GM23338 (cell line): ENCODE measurements around the gene TARBP2. TPM values are rescaled to one million over a fixed set of nuclear protein-coding genes. Genes with fewer than 3 reads are reported as not detected.

Experiments used
- ATAC-seq: fragments of 200-7000 bp; cut with Tn5 transposase; 3 replicates; pipeline ENCODE4 v1.9.1; 2020
- DNase-seq: peaks from one replicate; pipeline ENCODE4 v3.0.0-alpha.2; 2015; ENCODE audit warnings: low spot score
- H2AFZ ChIP-seq: fragments of 200-600 bp; sonication (generic); 2 replicates; pipeline ENCODE4 v1.8.0; 2016; ENCODE audit warnings: antibody characterized with exemption, mild to moderate bottlenecking, moderate library complexity
- H3F3A ChIP-seq: fragments of 200-600 bp; sonication (generic); replicated peaks from 2 replicates; pipeline ENCODE4 v1.8.0; 2017; ENCODE audit warnings: antibody characterized with exemption, mixed run types, low read depth
- H3K27ac ChIP-seq: fragments of 200-600 bp; sonication (generic); 2 replicates; pipeline ENCODE4 v1.6.1; 2016; ENCODE audit warnings: low read depth
- H3K27me3 ChIP-seq: fragments of 200-600 bp; sonication (generic); 2 replicates; pipeline ENCODE4 v1.8.0; 2016; ENCODE audit warnings: mild to moderate bottlenecking, mixed run types, moderate library complexity; ENCODE audit not compliant: insufficient read depth
- H3K36me3 ChIP-seq: fragments of 200-600 bp; sonication (generic); 2 replicates; pipeline ENCODE4 v1.8.0; 2016; ENCODE audit warnings: mild to moderate bottlenecking; ENCODE audit not compliant: insufficient read depth
- H3K4me1 ChIP-seq: fragments of 200-600 bp; sonication (generic); 2 replicates; pipeline ENCODE4 v1.8.0; 2016; ENCODE audit warnings: mild to moderate bottlenecking, moderate library complexity; ENCODE audit not compliant: insufficient read depth
- H3K4me2 ChIP-seq: fragments of 200-600 bp; sonication (generic); 2 replicates; pipeline ENCODE4 v1.7.1; 2017; ENCODE audit warnings: mixed run types
- H3K4me3 ChIP-seq: fragments of 200-600 bp; sonication (generic); 2 replicates; pipeline ENCODE4 v1.6.1; 2016; ENCODE audit warnings: mixed run types
- H3K79me2 ChIP-seq: fragments of 200-600 bp; sonication (generic); replicated peaks from 2 replicates; pipeline ENCODE4 v1.8.0; 2017; ENCODE audit warnings: mild to moderate bottlenecking; ENCODE audit not compliant: insufficient read depth
- H3K9me2 ChIP-seq: fragments of 200-600 bp; sonication (generic); 2 replicates; pipeline ENCODE4 v1.8.0; 2017; ENCODE audit not compliant: insufficient read depth
- H4K20me1 ChIP-seq: fragments of 200-600 bp; sonication (generic); replicated peaks from 2 replicates; pipeline ENCODE4 v1.8.0; 2017; ENCODE audit warnings: mild to moderate bottlenecking; ENCODE audit not compliant: insufficient read depth
- H3K27ac Mint-ChIP-seq: 2 replicates; pipeline ENCODE4 v1.8.0; 2020; ENCODE audit warnings: inconsistent platforms, mild to moderate bottlenecking, moderate library complexity, mixed read lengths
- H3K27me3 Mint-ChIP-seq: 3 replicates; pipeline ENCODE4 v1.8.0; 2022; ENCODE audit warnings: low read depth, mild to moderate bottlenecking, moderate library complexity, mixed read lengths, inconsistent platforms; ENCODE audit not compliant: insufficient read depth, poor library complexity
- H3K36me3 Mint-ChIP-seq: 3 replicates; pipeline ENCODE4 v1.8.0; 2021; ENCODE audit warnings: low read depth, mild to moderate bottlenecking, inconsistent platforms, moderate library complexity, mixed read lengths
- H3K4me1 Mint-ChIP-seq: 3 replicates; pipeline ENCODE4 v1.8.0; 2020; ENCODE audit warnings: mild to moderate bottlenecking, inconsistent platforms, mixed read lengths
- H3K4me3 Mint-ChIP-seq: 3 replicates; pipeline ENCODE4 v1.8.0; 2021; ENCODE audit warnings: moderate library complexity, mild to moderate bottlenecking, inconsistent platforms, mixed read lengths
- H3K9me3 Mint-ChIP-seq: 3 replicates; pipeline ENCODE4 v1.8.0; 2020; ENCODE audit warnings: moderate library complexity, mild to moderate bottlenecking, inconsistent platforms, mixed read lengths
- CREB1 ChIP-seq: fragments of 250-450 bp; sonication (Bioruptor Pico); IDR thresholded peaks from 2 replicates; pipeline ENCODE4 v1.5.0; 2020; ENCODE audit warnings: low read depth, mild to moderate bottlenecking, moderate library complexity
- EZH2 ChIP-seq: fragments of 200-600 bp; sonication (generic); IDR thresholded peaks from one replicate; pipeline ENCODE4 v1.8.0; 2017; ENCODE audit warnings: antibody characterized with exemption, mild to moderate bottlenecking, low read depth; ENCODE audit not compliant: unreplicated experiment
- EZH2phosphoT487 ChIP-seq: fragments of 200-600 bp; sonication (generic); IDR thresholded peaks from one replicate; pipeline ENCODE4 v1.8.1; 2018; ENCODE audit warnings: antibody characterized with exemption; ENCODE audit not compliant: unreplicated experiment
- JUNB ChIP-seq: IDR thresholded peaks from one replicate; pipeline ENCODE4 v1.6.1; 2016; ENCODE audit warnings: antibody characterized with exemption; ENCODE audit not compliant: unreplicated experiment
- NANOG ChIP-seq: IDR thresholded peaks from 2 replicates; pipeline ENCODE4 v1.6.1; 2016; ENCODE audit warnings: antibody characterized with exemption, borderline replicate concordance
- POLR2AphosphoS5 ChIP-seq: IDR thresholded peaks from 2 replicates; pipeline ENCODE4 v1.6.1; 2016; ENCODE audit warnings: antibody characterized with exemption, low read depth
- STAT1 ChIP-seq: IDR thresholded peaks from one replicate; pipeline ENCODE4 v1.6.1; 2016; ENCODE audit warnings: antibody characterized with exemption; ENCODE audit not compliant: unreplicated experiment
- ZNF114 ChIP-seq: fragments of 250-450 bp; sonication (Bioruptor Pico); IDR thresholded peaks from 2 replicates; pipeline ENCODE4 v1.5.0; 2020; ENCODE audit warnings: mild to moderate bottlenecking, moderate library complexity
- ZNF331 ChIP-seq: fragments of 250-450 bp; sonication (Bioruptor Pico); IDR thresholded peaks from 2 replicates; pipeline ENCODE4 v1.5.0; 2020; ENCODE audit warnings: low read depth, mild to moderate bottlenecking, moderate library complexity
- ZNF462 ChIP-seq: fragments of 250-450 bp; sonication (Bioruptor Pico); IDR thresholded peaks from 2 replicates; pipeline ENCODE4 v1.5.0; 2020; ENCODE audit warnings: mild to moderate bottlenecking, moderate library complexity
- polyA plus RNA-seq: library from polyadenylated mRNA; unstranded; fragments of >200 nt; fragmentation: Nextera tagmentation; extraction: Ambion mirVana; gene quantifications from 2 replicates; pipeline ENCODE4 v1.2.1, GENCODE V29; 2016
- total RNA-seq: library from RNA; depleted of rRNA; stranded (reverse); fragments of >200 nt; shearing (Covaris generic); gene quantifications from 2 replicates; pipeline ENCODE4 v1.2.3, GENCODE V29; 2014
- TF ChIP-seq, protein P1 (sequence below): IDR thresholded peaks from 2 replicates; pipeline ENCODE4 v1.6.1; 2016; ENCODE audit warnings: antibody characterized with exemption
- TF ChIP-seq, protein P2 (sequence below): IDR thresholded peaks from one replicate; pipeline ENCODE4 v1.6.1; 2018; ENCODE audit warnings: antibody characterized with exemption; ENCODE audit not compliant: unreplicated experiment
- TF ChIP-seq, protein P3 (sequence below), 2 experiments: fragments of 200-600 bp in 1 of 2; sonication (generic) in 1 of 2; conservative IDR thresholded peaks; 2 replicates each; pipeline versions ENCODE4 v1.5.1 to v1.6.1; 2016 to 2017; ENCODE audit warnings: antibody characterized with exemption in 2 of 2, low read depth in 2 of 2, mild to moderate bottlenecking in 2 of 2, moderate library complexity in 1 of 2

TARBP2 gene
- total and polyA plus RNA-seq, 2 experiments from 2014 or later: 57.0 to 83.4 TPM

- H3K27ac ChIP-seq: no peak overlapping the region
- no peak for DNase-seq
- Mint-ChIP-seq H3K27ac (no peak overlapping the region), H3K27me3 (peaks cover 38% of the 10 kb centered on the region), H3K4me1 (peaks cover 17% of the 10 kb centered on the region), H3K36me3 (peaks cover 62% of the 10 kb centered on the region), H3K9me3 (no peaks in the 10 kb centered on the region; the same call in 2 of the 3 replicates), H3K4me3 (no peak overlapping the region)
- H3K4me2 ChIP-seq: no peak overlapping the region
- H3F3A ChIP-seq: peaks cover 27% of the 10 kb centered on the region
- peaks cover 11% of the 10 kb centered on the region; the same call in 1 of the 2 replicates for H3K36me3 ChIP-seq
- H3K79me2 ChIP-seq: no peaks in the 10 kb centered on the region
- no peak overlapping the region for H2AFZ ChIP-seq
- no peak overlapping the region for H3K4me3 ChIP-seq
- no peaks in the 10 kb centered on the region for H3K27me3 ChIP-seq
- TF ChIP-seq, protein P1, sequence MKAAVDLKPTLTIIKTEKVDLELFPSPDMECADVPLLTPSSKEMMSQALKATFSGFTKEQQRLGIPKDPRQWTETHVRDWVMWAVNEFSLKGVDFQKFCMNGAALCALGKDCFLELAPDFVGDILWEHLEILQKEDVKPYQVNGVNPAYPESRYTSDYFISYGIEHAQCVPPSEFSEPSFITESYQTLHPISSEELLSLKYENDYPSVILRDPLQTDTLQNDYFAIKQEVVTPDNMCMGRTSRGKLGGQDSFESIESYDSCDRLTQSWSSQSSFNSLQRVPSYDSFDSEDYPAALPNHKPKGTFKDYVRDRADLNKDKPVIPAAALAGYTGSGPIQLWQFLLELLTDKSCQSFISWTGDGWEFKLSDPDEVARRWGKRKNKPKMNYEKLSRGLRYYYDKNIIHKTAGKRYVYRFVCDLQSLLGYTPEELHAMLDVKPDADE: no peak
- TF ChIP-seq JUNB (no peak), NANOG (no peak), ZNF331 (CRISPR knock-in tag) (no peak), ZNF462 (CRISPR knock-in tag) (no peak), ZNF114 (no peak), EZH2phosphoT487 (no peak), EZH2 (no peak), POLR2AphosphoS5 (no peak; the same call in none of the 2 replicates), STAT1 (no peak), CREB1 (CRISPR knock-in tag) (no peak)
- TF ChIP-seq, protein P2, sequence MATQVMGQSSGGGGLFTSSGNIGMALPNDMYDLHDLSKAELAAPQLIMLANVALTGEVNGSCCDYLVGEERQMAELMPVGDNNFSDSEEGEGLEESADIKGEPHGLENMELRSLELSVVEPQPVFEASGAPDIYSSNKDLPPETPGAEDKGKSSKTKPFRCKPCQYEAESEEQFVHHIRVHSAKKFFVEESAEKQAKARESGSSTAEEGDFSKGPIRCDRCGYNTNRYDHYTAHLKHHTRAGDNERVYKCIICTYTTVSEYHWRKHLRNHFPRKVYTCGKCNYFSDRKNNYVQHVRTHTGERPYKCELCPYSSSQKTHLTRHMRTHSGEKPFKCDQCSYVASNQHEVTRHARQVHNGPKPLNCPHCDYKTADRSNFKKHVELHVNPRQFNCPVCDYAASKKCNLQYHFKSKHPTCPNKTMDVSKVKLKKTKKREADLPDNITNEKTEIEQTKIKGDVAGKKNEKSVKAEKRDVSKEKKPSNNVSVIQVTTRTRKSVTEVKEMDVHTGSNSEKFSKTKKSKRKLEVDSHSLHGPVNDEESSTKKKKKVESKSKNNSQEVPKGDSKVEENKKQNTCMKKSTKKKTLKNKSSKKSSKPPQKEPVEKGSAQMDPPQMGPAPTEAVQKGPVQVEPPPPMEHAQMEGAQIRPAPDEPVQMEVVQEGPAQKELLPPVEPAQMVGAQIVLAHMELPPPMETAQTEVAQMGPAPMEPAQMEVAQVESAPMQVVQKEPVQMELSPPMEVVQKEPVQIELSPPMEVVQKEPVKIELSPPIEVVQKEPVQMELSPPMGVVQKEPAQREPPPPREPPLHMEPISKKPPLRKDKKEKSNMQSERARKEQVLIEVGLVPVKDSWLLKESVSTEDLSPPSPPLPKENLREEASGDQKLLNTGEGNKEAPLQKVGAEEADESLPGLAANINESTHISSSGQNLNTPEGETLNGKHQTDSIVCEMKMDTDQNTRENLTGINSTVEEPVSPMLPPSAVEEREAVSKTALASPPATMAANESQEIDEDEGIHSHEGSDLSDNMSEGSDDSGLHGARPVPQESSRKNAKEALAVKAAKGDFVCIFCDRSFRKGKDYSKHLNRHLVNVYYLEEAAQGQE: no peak
- TF ChIP-seq, protein P3, sequence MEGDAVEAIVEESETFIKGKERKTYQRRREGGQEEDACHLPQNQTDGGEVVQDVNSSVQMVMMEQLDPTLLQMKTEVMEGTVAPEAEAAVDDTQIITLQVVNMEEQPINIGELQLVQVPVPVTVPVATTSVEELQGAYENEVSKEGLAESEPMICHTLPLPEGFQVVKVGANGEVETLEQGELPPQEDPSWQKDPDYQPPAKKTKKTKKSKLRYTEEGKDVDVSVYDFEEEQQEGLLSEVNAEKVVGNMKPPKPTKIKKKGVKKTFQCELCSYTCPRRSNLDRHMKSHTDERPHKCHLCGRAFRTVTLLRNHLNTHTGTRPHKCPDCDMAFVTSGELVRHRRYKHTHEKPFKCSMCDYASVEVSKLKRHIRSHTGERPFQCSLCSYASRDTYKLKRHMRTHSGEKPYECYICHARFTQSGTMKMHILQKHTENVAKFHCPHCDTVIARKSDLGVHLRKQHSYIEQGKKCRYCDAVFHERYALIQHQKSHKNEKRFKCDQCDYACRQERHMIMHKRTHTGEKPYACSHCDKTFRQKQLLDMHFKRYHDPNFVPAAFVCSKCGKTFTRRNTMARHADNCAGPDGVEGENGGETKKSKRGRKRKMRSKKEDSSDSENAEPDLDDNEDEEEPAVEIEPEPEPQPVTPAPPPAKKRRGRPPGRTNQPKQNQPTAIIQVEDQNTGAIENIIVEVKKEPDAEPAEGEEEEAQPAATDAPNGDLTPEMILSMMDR (conservative IDR thresholded peaks at IDR 0.05; ENCODE audit: low read depth in 2 of 2): no peak
- ATAC-seq: no peak
- peaks cover 40% of the 10 kb centered on the region for H4K20me1 ChIP-seq
- no peaks in the 10 kb centered on the region for H3K9me2 ChIP-seq
- peaks cover 9% of the 10 kb centered on the region for H3K4me1 ChIP-seq
Measured at GRCh38 chr12:53484686-53485575, 16.2 kb upstream of the TARBP2 start.
